ENCODE data around the gene PHACTR3.

Gene PHACTR3

DNA sequence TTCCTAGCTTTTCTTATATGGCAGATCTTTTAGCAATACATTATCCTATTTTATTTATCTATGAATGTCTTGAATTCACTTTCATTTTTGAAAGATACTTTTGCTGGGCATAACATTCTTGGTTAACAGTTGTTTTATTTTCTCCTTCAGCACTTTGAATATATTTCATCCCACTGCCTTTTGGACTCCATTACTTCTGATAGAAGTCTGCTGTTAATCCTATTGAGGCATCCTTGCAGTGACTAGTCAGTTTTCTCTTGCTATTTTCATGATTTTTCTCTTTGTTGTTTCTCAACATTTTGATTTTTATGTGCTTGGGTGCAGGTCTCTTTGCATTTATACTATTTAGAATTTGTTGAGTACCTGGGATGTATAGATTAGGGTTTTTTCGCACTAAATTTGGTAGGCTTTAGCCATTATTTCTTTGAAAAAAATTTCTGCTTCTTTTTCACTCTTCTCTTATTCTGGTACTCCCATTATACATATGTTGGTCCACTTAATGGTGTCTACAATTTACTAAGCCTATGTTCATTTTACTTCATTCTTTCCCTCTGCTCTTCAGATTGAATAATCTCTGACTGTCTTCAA lies 53.2 kb downstream of the PHACTR3 start:
- H3K27me3 ChIP-seq: peaks cover 9% of the 10 kb centered on the region
- TF ChIP-seq, protein P1, sequence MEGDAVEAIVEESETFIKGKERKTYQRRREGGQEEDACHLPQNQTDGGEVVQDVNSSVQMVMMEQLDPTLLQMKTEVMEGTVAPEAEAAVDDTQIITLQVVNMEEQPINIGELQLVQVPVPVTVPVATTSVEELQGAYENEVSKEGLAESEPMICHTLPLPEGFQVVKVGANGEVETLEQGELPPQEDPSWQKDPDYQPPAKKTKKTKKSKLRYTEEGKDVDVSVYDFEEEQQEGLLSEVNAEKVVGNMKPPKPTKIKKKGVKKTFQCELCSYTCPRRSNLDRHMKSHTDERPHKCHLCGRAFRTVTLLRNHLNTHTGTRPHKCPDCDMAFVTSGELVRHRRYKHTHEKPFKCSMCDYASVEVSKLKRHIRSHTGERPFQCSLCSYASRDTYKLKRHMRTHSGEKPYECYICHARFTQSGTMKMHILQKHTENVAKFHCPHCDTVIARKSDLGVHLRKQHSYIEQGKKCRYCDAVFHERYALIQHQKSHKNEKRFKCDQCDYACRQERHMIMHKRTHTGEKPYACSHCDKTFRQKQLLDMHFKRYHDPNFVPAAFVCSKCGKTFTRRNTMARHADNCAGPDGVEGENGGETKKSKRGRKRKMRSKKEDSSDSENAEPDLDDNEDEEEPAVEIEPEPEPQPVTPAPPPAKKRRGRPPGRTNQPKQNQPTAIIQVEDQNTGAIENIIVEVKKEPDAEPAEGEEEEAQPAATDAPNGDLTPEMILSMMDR (IDR thresholded peaks at IDR 0.05): no peak
- no peak overlapping the region for H3K4me3 ChIP-seq (ENCODE audit: low read depth in 1 of 2, low read length in 1 of 2)
- no peaks in the 10 kb centered on the region for H3K4me1 ChIP-seq (ENCODE audit: control insufficient read depth in 1 of 2, insufficient read depth in 1 of 2, low read depth in 1 of 2, low read length in 1 of 2)
- no peaks in the 10 kb centered on the region for H3K36me3 ChIP-seq
- no peak overlapping the region for H3K27ac ChIP-seq
- no peaks in the 10 kb centered on the region for H3K9me3 ChIP-seq

DNA sequence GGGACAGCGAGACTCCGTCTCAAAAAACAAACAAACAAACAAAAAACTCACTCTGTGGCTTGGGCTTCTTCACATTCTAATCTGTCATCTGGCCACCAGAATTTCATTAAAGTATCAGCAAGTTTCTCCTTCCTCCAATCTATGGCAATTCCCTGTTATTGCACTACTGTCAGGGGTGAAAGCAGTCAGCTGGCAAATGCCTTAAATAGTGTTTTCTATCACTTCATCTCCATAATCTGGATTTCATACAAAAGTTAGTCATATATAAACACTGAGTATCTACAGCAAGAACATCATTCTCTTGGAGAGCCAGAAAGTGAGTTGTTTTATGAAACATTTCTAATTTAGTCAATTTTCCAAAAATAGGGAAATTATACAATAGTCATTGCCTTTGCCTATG lies 56.1 kb downstream of the PHACTR3 start:
- TF ChIP-seq, protein P1 (IDR thresholded peaks at IDR 0.05): no peak
- Histone ChIP-seq H3K27ac (no peak overlapping the region), H3K4me3 (ENCODE audit: low read depth in 1 of 2, low read length in 1 of 2) (no peak overlapping the region), H3K4me1 (ENCODE audit: control insufficient read depth in 1 of 2, insufficient read depth in 1 of 2, low read depth in 1 of 2, low read length in 1 of 2) (no peaks in the 10 kb centered on the region), H3K36me3 (no peaks in the 10 kb centered on the region), H3K9me3 (no peaks in the 10 kb centered on the region), H3K27me3 (no peaks in the 10 kb centered on the region)

DNA sequence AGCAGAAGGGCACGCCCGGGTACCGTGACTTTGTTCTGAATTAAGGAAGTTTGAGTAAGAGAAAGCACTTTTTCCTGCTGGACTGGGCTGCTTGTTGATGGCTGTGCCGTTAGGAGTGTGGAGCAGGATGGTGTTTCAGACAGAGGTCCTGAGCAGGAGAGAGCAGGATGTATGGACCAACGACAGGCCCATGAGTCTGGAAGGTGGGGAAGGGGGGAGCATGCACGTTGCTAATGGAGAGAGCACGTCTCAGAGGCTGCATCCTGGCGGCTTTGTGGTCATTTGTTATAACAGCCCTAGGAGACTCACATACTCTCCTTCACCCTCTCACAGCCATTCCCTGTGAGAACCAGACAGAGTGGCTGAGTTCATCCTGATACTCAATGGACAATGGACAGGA lies 56.8 kb downstream of the PHACTR3 start:
- TF ChIP-seq, protein P1 (IDR thresholded peaks at IDR 0.05): no peak
- Histone ChIP-seq H3K27me3 (no peaks in the 10 kb centered on the region), H3K4me1 (ENCODE audit: control insufficient read depth in 1 of 2, insufficient read depth in 1 of 2, low read depth in 1 of 2, low read length in 1 of 2) (no peaks in the 10 kb centered on the region), H3K4me3 (ENCODE audit: low read depth in 1 of 2, low read length in 1 of 2) (no peak overlapping the region), H3K36me3 (no peaks in the 10 kb centered on the region), H3K27ac (no peak overlapping the region), H3K9me3 (no peaks in the 10 kb centered on the region)

DNA sequence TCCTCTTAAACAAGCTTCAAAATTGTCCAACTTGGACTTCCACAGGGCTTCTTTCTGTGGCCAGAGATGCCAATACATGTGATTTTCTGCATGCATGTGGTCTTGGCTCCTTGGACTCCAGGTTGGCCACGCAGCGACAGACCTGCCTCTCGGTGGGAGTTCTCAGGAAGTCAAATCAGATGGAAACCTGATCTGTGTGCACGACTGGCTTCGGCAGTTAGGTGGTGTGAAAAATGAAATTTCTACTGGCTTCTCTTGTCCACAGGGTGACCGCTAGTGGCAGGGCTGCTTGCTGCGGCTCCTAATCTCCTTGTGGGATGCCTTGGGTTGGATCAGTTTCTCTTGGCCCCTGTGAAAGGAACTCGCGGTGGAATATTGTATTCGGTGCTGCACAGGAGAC lies 57.3 kb downstream of the PHACTR3 start:
- no peak overlapping the region for H3K27ac ChIP-seq
- TF ChIP-seq, protein P1 (IDR thresholded peaks at IDR 0.05): no peak

DNA sequence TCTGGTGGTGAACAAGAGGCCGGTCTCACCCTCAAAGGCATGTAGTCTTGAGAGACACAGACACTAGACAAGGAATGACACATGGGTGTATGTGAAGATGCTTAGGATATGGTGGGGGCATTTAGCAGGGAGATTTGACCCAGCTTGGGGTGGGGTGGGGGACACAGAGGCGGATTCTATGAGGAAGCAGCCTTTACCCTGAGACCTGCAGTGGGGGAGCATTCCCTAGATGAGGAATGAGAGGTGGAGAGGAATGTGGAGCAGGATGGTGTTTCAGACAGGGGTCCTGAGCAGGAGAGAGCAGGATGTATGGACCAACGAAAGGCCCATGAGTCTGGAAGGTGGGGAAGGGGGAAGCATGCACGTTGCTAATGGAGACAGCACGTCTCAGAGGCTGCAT lies 57.8 kb downstream of the PHACTR3 start:
- Histone ChIP-seq H3K9me3 (no peaks in the 10 kb centered on the region), H3K4me3 (ENCODE audit: low read depth in 1 of 2, low read length in 1 of 2) (no peak overlapping the region), H3K27me3 (no peaks in the 10 kb centered on the region), H3K36me3 (no peaks in the 10 kb centered on the region), H3K4me1 (ENCODE audit: control insufficient read depth in 1 of 2, insufficient read depth in 1 of 2, low read depth in 1 of 2, low read length in 1 of 2) (no peaks in the 10 kb centered on the region), H3K27ac (no peak overlapping the region)
- TF ChIP-seq, protein P1 (IDR thresholded peaks at IDR 0.05): no peak

More for the DNA sequence above, 57.3 kb downstream of the PHACTR3 start:
- Histone ChIP-seq H3K9me3 (no peaks in the 10 kb centered on the region), H3K4me3 (ENCODE audit: low read depth in 1 of 2, low read length in 1 of 2) (no peak overlapping the region), H3K27me3 (no peaks in the 10 kb centered on the region), H3K4me1 (ENCODE audit: control insufficient read depth in 1 of 2, insufficient read depth in 1 of 2, low read depth in 1 of 2, low read length in 1 of 2) (no peaks in the 10 kb centered on the region), H3K36me3 (no peaks in the 10 kb centered on the region)
